HCT116 (cell line): Measurements from ENCODE around the gene CACNA1S. TPM values are rescaled to one million over a fixed set of nuclear protein-coding genes. Genes with fewer than 3 reads are reported as not detected.

Source experiments
- ATAC-seq: fragments of 200-7000 bp; cut with Tn5 transposase; 2 replicates; pipeline ENCODE4 v1.9.1; 2020; ENCODE audit warnings: mild to moderate bottlenecking, moderate library complexity
- BruUV-seq: library from RNA; stranded (reverse); fragments of 400-500 nt; replicated peaks from 2 replicates; lab custom pipeline; 2021; lab: Mats Ljungman, UMichigan
- CTCF ChIA-PET: fragments of 300-600 bp; sonication (Branson Sonifier 250); formaldehyde crosslinking; loops from one replicate; lab custom pipeline; 2021; ENCODE audit warnings: antibody characterized with exemption; lab: Charles Lee
- POLR2A ChIA-PET: fragments of 300-600, 350-600 bp; sonication (Branson Sonifier 250); formaldehyde crosslinking; loops from one replicate; lab custom pipeline; 2021; ENCODE audit warnings: antibody characterized with exemption; lab: Charles Lee
- RAD21 ChIA-PET, 2 experiments: fragments of 300-600 bp; sonication (Branson Sonifier 250); formaldehyde crosslinking; loops; one replicate each; lab custom pipeline; 2023; ENCODE audit warnings: low total read pairs in 2 of 2; ENCODE audit not compliant: uncharacterized antibody in 2 of 2, unreplicated experiment in 2 of 2, low non-redundant PET in 1 of 2; lab: Charles Lee
- DNase-seq: peaks from one replicate; pipeline ENCODE4 v3.0.0-alpha.2; 2010; ENCODE audit warnings: low read depth, low spot score
- H2AFZ ChIP-seq: fragments of 200-600 bp; shearing (Covaris generic), sonication (generic); 2 replicates; pipeline ENCODE4 v1.6.1; 2017; ENCODE audit warnings: low read depth, mixed run types, mixed read lengths, antibody characterized with exemption, low read length; ENCODE audit not compliant: poor library complexity, severe bottlenecking
- H3K27ac ChIP-seq: 2 replicates; pipeline ENCODE4 v1.5.1; 2012; ENCODE audit warnings: low read depth, low read length
- H3K27me3 ChIP-seq: fragments of 200-600 bp; sonication (generic); 2 replicates; pipeline ENCODE4 v1.6.1; 2016; ENCODE audit warnings: mixed run types, low read length, mixed read lengths; ENCODE audit not compliant: insufficient read depth
- H3K36me3 ChIP-seq, 2 experiments: fragments of 200-500 bp in 1 of 2; fragments of 200-600 bp in 1 of 2; sonication (Bioruptor generic) in 1 of 2; sonication (generic) in 1 of 2; 2 replicates each; pipeline versions ENCODE4 v1.5.1 to v1.6.1; 2014 to 2016; ENCODE audit warnings: low read length in 2 of 2, inconsistent platforms in 1 of 2, mixed read lengths in 1 of 2, mixed run types in 1 of 2; ENCODE audit not compliant: insufficient read depth in 2 of 2, control insufficient read depth in 1 of 2
- H3K4me1 ChIP-seq, 2 experiments: fragments of 200-600 bp in 1 of 2; sonication (generic) in 1 of 2; 2 replicates each; pipeline versions ENCODE4 v1.5.1 to v1.6.1; 2012 to 2017; ENCODE audit warnings: low read length in 2 of 2, inconsistent platforms in 1 of 2, mild to moderate bottlenecking in 1 of 2, mixed read lengths in 1 of 2, mixed run types in 1 of 2, moderate library complexity in 1 of 2; ENCODE audit not compliant: insufficient read depth in 2 of 2, control insufficient read depth in 1 of 2
- H3K4me2 ChIP-seq: fragments of 200-600 bp; sonication (generic); 2 replicates; pipeline ENCODE4 v1.6.1; 2017; ENCODE audit warnings: mixed run types, low read length, mixed read lengths
- H3K4me3 ChIP-seq, 2 experiments: fragments of 200-600 bp in 1 of 2; sonication (generic) in 1 of 2; replicated peaks in 1 of 2; 2 replicates each; pipeline ENCODE4 v1.5.1; 2011 to 2016; ENCODE audit warnings: low read length in 2 of 2, control low read depth in 1 of 2, low read depth in 1 of 2, mild to moderate bottlenecking in 1 of 2, mixed read lengths in 1 of 2, mixed run types in 1 of 2
- H3K79me2 ChIP-seq: fragments of 200-600 bp; sonication (generic); 2 replicates; pipeline ENCODE4 v1.6.1; 2017; ENCODE audit warnings: mild to moderate bottlenecking, mixed run types, low read length, moderate library complexity, mixed read lengths; ENCODE audit not compliant: insufficient read depth
- H3K9ac ChIP-seq: fragments of 200-600 bp; sonication (generic); 2 replicates; pipeline ENCODE4 v1.6.1; 2016; ENCODE audit warnings: low read length, mixed read lengths
- H3K9me2 ChIP-seq: fragments of 200-600 bp; sonication (generic), shearing (Covaris generic); 2 replicates; pipeline ENCODE4 v1.6.1; 2017; ENCODE audit warnings: mixed run types, mild to moderate bottlenecking, moderate library complexity; ENCODE audit not compliant: insufficient read depth
- H3K9me3 ChIP-seq, 2 experiments: fragments of 200-500 bp in 1 of 2; fragments of 200-600 bp in 1 of 2; sonication (Bioruptor generic) in 1 of 2; sonication (generic) in 1 of 2; 2 replicates each; pipeline ENCODE4 v1.6.1; 2014 to 2017; ENCODE audit warnings: low read length in 2 of 2, mixed read lengths in 2 of 2, inconsistent platforms in 1 of 2, low read depth in 1 of 2, mild to moderate bottlenecking in 1 of 2, mixed run types in 1 of 2, moderate library complexity in 1 of 2; ENCODE audit not compliant: control insufficient read depth in 1 of 2, insufficient read depth in 1 of 2
- H4K20me1 ChIP-seq: fragments of 200-600 bp; sonication (generic), shearing (Covaris generic); 2 replicates; pipeline ENCODE4 v1.6.1; 2017; ENCODE audit warnings: mixed run types, mild to moderate bottlenecking, moderate library complexity; ENCODE audit not compliant: insufficient read depth
- CBX3 ChIP-seq: IDR thresholded peaks from 2 replicates; pipeline ENCODE4 v1.6.1; 2012; ENCODE audit warnings: low read depth
- CEBPB ChIP-seq: IDR thresholded peaks from 2 replicates; pipeline ENCODE4 v1.6.1; 2012; ENCODE audit warnings: low read depth
- EGR1 ChIP-seq: IDR thresholded peaks from 2 replicates; pipeline ENCODE4 v1.6.1; 2012; ENCODE audit warnings: low read depth
- FOSL1 ChIP-seq: IDR thresholded peaks from 2 replicates; pipeline ENCODE4 v1.6.1; 2012; ENCODE audit warnings: low read depth
- JUND ChIP-seq: IDR thresholded peaks from 2 replicates; pipeline ENCODE4 v1.6.1; 2012
- MAX ChIP-seq: IDR thresholded peaks from 2 replicates; pipeline ENCODE4 v1.6.1; 2012
- POLR2A ChIP-seq: IDR thresholded peaks from 2 replicates; pipeline ENCODE4 v1.7.0; 2011; ENCODE audit warnings: borderline replicate concordance; ENCODE audit not compliant: insufficient read depth, insufficient read length; ENCODE audit errors: extremely low read depth
- POLR2AphosphoS5 ChIP-seq: IDR thresholded peaks from 2 replicates; pipeline ENCODE4 v1.6.1; 2011; ENCODE audit warnings: mild to moderate bottlenecking, low read depth, low read length, moderate library complexity
- RAD21 ChIP-seq: IDR thresholded peaks from 2 replicates; pipeline ENCODE4 v1.6.1; 2012; ENCODE audit warnings: low read depth, mild to moderate bottlenecking
- REST ChIP-seq: IDR thresholded peaks from 2 replicates; pipeline ENCODE4 v1.6.1; 2012; ENCODE audit warnings: low read depth
- SRF ChIP-seq: IDR thresholded peaks from 2 replicates; pipeline ENCODE4 v1.6.1; 2012; ENCODE audit warnings: low read depth
- ZFX ChIP-seq: fragments of 450-650 bp; IDR thresholded peaks from 2 replicates; pipeline ENCODE4 v1.6.1; 2017
- intact Hi-C: fragments of 100-400 bp; cut with micrococcal nuclease; formaldehyde crosslinking; loops from 2 replicates; pipeline ENCODE4 v1.10.0; 2022
- total RNA-seq: library from RNA; stranded (reverse); gene quantifications from one replicate; pipeline ENCODE4 v1.2.1, GENCODE V29; 2021; ENCODE audit not compliant: unreplicated experiment

The CACNA1S gene
- total RNA-seq, 1 experiment from 2014 or later = not detected

GRCh38 chr1:201128962-201129361 is 16.7 kb upstream of the CACNA1S start:
- no peak overlapping the region for H3K27ac ChIP-seq
- POLR2A ChIA-PET = no interaction called here
- TF ChIP-seq POLR2A (no peak), MAX (no peak), POLR2AphosphoS5 (no peak), EGR1 (no peak), ZFX (no peak), JUND (no peak), SRF (no peak), CEBPB (no peak), RAD21 (no peak), CBX3 (no peak), FOSL1 (no peak), REST (no peak)
- no peak overlapping the region for H3K9ac ChIP-seq
- no peaks in the 10 kb centered on the region for H3K36me3 ChIP-seq
- DNase-seq (no peak), ATAC-seq (no peak)
- RAD21 ChIA-PET = no interaction called here
- no peak overlapping the region for H2AFZ ChIP-seq
- intact Hi-C loops = no loop called here
- peaks cover 13 to 25% of the 10 kb centered on the region in 2 experiments for H3K4me1 ChIP-seq
- no peaks in the 10 kb centered on the region for H4K20me1 ChIP-seq
- CTCF ChIA-PET = interaction anchor here (2.4 kb wide), 1 partner anchor 10 kb away, joined by 8 read pairs; no protein-coding TSS in a partner anchor
- peaks cover 17% of the 10 kb centered on the region; the same call in 1 of the 2 replicates for H3K27me3 ChIP-seq
- no peaks in the 10 kb centered on the region for H3K9me3 ChIP-seq
- H3K4me3 ChIP-seq = no peak overlapping the region
- no TSS peak for BruUV-seq
- no peaks in the 10 kb centered on the region for H3K79me2 ChIP-seq
- no peaks in the 10 kb centered on the region for H3K9me2 ChIP-seq
- H3K4me2 ChIP-seq = no peak overlapping the region
